GM18498 (cell line): ENCODE results near the gene OR2Z1.
"Not testable (repeated sequence)": the region's sequence is repeated elsewhere in the genome, so short reads cannot be mapped to it uniquely, and the experiment has no call there.

ENCODE experiments used
- ATAC-seq: cut with Tn5 transposase; IDR thresholded peaks from one replicate; pipeline ENCODE4 v1.9.1; 2021; ENCODE audit warnings: mild to moderate bottlenecking, moderate library complexity; ENCODE audit not compliant: unreplicated experiment

OR2Z1 gene

GRCh38 chr19:8700956-8701355, 20.5 kb upstream of the OR2Z1 start:
- no peak for ATAC-seq

- ATAC-seq = no peak
Observed at GRCh38 chr19:8702350-8702749, 19.1 kb upstream of the OR2Z1 start.

DNA sequence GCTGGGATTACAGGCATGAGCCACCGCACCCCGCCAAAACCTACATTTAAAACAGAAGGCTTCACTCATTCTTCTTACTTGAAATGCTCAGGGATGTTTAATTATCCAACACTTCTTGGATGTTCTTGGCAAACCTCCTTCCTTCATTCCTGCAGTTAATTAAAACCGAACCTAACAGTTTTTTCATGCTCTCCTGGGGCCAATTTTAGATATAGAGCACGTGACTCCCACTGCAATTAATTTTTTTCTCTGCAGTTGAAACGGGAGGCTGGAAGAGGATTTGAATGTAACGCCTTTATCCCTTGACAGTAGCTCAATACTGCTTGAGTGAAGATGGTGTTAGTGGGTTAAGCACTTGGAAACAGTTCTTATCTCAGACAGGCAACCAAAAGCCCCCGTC, 18.2 kb upstream of the OR2Z1 start:
- no peak for ATAC-seq

DNA sequence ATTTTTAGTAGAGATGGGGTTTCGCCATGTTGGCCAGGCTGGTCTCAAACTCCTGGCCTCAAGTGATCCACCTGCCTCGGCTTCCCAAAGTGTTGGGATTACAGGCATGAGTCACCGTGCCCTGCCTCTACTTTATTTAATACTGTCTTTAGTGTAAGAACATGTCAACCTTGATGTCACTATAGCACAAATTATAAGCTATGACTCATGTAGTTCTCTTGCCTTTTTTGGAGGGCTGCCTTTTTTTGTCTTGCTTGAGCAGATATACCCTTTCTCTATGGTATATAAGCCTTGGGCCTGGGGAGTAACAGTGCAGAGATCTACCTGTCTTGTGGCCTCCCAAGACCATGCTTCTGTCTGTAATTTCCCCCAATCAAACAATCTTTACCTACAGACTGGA, 16.1 kb upstream of the OR2Z1 start:
- ATAC-seq = not testable (repeated sequence)

- no peak for ATAC-seq
Observed at GRCh38 chr19:8705742-8706141, 15.7 kb upstream of the OR2Z1 start.

DNA sequence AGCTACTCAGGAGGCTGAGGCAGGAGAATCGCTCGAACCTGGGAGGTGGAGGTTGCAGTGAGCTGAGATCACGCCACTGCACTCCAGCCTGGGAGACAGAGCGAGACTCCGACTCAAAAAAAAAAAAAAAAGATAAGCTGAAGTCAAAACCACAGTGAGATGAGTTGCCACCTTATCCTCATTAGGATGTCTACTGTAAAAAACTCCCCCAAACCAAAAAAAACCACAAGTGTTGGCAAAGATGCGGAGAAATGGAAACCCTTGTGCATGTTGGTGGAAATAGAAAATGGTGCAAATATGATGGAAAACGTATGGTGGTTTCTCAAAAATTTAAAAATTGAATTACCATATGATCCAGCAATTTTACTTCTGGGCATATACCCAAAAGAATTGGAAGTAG, 11.1 kb upstream of the OR2Z1 start:
- not testable (repeated sequence) for ATAC-seq

DNA sequence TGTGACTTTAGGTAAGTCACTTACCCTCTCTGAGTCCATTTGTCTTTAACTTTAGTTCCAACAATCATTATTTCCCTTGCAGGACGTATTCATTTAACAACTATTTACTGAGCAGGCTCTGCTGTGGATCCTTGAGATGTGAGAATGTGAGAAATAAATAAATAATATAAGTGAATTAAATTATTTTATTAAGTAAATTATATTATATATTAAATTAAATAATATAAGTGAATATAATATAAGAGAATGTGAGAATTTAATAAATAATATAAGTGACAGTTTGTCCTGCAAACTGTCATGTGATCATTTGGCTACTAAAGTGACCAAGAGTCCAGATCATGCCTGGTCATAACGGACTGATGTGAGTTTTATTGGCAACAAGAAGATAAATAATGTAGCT, 598 bp downstream of the OR2Z1 start:
- no peak for ATAC-seq

DNA sequence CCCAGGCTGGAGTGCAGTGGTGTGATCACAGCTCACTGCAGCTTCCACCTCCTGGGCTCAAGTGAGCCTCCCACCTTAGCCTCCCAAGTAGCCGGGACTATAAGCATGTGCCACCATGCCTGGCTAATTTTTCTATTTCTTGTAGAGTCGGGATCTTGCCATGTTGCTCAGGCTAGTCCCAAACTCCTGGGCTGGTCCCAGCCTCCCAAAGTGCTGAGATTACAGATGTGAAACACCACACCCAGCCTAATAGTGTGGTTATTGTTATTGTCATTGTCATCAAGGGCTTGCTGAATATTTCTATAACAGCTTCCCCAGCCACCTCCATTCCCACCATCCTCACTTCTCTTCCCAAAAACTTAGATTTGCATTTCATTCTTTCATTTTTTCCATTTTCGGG, 2.8 kb downstream of the OR2Z1 start:
- ATAC-seq = no peak

DNA sequence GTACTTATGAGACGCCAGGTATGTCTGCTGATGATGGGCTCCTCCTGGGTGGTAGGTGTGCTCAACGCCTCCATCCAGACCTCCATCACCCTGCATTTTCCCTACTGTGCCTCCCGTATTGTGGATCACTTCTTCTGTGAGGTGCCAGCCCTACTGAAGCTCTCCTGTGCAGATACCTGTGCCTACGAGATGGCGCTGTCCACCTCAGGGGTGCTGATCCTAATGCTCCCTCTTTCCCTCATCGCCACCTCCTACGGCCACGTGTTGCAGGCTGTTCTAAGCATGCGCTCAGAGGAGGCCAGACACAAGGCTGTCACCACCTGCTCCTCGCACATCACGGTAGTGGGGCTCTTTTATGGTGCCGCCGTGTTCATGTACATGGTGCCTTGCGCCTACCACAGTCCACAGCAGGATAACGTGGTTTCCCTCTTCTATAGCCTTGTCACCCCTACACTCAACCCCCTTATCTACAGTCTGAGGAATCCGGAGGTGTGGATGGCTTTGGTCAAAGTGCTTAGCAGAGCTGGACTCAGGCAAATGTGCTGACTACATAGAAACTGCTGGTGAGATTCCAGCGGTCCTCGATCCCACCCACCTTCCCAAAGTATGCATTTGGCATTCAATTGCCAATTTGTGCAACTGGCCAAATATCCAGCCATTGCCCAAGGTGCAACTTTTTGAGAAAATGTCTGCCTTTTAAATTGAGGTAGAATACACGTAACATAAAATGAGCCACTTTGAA, 10.2 kb downstream of the OR2Z1 start:
- no peak for ATAC-seq

- ATAC-seq = no peak
Observed at GRCh38 chr19:8738377-8738776, 16.9 kb downstream of the OR2Z1 start.

DNA sequence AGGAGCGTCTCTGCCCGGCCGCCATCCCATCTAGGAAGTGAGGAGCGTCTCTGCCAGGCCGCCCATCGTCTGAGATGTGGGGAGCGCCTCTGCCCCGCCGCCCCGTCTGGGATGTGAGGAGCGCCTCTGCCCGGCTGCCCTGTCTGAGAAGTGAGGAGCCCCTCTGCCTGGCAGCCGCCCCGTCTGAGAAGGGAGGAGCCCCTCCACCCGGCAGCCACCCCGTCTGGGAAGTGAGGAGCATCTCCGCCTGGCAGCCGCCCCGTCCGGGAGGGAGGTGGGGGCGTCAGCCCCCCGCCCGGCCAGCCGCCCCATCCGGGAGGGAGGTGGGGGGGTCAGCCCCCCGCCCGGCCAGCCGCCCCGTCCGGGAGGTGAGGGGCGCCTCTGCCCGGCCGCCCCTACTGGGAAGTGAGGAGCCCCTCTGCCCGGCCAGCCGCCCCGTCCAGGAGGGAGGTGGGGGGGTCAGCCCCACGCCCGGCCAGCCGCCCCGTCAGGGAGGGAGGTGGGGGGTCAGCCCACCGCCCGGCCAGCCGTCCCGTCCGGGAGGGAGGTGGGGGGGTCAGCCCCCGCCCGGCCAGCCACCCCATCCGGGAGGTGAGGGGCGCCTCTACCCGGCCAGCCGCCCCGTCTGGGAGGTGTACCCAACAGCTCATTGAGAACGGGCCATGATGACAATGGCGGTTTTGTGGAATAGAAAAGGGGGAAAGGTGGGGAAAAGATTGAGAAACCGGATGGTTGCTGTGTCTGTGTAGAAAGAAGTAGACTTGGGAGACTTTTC, 18.0 kb downstream of the OR2Z1 start:
- ATAC-seq = not testable (repeated sequence)

- ATAC-seq = not testable (repeated sequence)
Observed at GRCh38 chr19:8767257-8767656, 45.8 kb downstream of the OR2Z1 start.

- not testable (repeated sequence) for ATAC-seq
Observed at GRCh38 chr19:8769265-8769664, 47.8 kb downstream of the OR2Z1 start.

DNA sequence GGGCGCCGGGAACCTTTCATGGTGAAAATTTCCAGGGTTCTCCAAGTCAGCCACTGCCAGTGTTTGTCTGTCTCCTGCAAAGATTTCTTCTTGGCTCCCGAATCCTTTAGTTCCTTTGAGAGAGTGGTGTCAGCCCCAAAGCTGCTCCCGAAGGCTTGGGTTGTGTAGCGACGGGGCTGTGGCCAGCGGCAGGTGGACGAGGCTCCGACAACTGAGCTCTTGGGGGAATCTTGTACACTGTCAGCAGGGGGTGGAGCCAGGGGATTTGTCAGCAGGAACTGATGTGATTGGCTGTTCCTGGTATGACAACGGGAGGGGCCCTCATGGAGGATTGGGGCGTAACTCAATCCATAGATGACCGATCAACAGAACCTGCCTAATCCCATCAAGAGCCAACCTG, 52.2 kb downstream of the OR2Z1 start:
- not testable (repeated sequence) for ATAC-seq
